NCI-H510A (cell line): ENCODE measurements around the gene PAIP2B.
"Not testable (repeated sequence)": the region's sequence is repeated elsewhere in the genome, so short reads cannot be mapped to it uniquely, and the experiment has no call there.

ENCODE experiments used
- DNase-seq: peaks from one replicate; lab custom pipeline; 2025; lab: John Stamatoyannopoulos, UW

The PAIP2B gene, protein sequence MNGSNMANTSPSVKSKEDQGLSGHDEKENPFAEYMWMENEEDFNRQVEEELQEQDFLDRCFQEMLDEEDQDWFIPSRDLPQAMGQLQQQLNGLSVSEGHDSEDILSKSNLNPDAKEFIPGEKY

DNA sequence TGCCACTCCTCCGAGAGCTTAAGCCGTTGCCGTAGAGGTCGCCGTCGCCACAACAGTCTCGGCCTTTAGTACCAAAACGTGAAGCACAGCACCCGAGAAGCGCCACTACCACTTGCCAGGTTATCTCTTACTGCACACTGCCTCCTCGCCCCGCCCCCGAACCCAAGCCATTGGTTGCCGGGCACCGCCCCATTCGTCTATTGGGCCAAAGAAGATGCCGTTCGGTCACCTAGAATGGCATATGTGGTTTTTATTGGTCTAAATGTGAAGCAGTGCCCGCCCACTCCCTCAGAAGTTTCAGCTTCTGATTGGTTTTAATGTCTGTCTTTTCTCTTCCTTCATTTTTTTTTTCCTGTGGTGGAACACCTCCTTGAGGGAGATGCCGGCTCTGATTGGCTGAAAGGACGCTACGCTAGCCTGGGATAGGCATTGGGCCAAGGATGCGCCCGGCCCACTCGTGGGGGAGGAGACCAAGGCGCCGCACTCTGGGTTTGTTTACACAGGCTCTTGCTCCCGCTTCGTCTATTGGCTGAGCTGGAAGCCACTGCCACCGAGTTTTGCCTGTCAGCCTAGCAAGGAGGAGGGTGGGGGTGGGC, at the start of gene PAIP2B:
Gene PAIP2B, minus strand, starts transcription at position 139 of the 596 bp plus-strand sequence. CDS start 24,514 bp downstream, outside the sequence.
- DNase-seq = peak; percentile 100

DNA sequence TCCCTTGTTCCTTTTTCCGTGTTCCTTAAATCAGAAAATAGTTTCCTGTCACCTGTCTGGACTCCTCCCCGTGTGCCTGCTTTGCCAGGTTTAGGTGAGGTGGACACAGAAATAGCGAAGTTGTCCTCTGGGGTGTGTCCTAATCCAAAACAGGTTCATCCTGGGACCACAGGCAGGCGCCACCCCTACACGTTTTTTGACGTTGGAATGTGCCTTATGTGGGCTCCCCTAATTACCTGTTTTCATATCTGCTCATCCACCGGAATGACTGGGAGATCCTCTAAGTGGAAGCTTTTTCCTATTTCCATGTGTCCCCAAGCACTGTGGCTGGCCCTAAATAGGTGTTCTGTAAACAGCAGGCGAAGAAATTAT, 49.0 kb upstream of the PAIP2B start:
- DNase-seq = no peak

DNA sequence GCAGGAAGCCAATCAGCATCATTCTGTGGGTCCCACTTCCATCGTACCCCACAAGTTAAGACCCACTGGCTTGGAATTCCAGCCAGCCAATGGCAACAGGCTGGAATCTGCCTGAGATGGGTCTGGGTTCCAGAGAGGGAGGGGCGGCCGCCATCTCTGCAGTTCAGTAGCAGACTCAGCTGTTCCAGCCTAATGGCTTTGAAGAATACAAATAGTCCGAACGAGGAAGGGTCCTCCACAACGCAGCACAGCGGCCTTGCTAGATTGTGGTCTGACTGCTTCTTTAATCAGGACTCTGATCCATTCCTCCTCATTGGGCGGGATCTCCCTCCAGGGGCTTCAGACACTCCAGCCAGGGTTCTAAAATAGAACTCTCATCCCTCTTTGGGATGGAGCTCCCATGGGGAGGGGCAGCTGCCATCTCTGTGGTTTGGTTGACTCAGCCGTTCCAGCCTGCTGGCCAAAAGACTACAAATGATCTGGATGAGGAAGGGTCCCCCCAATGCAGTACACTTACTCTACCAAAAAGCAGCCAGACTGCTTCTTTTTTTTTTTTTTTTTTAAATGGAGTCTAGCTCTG, 42.7 kb upstream of the PAIP2B start:
- DNase-seq = no peak

DNA sequence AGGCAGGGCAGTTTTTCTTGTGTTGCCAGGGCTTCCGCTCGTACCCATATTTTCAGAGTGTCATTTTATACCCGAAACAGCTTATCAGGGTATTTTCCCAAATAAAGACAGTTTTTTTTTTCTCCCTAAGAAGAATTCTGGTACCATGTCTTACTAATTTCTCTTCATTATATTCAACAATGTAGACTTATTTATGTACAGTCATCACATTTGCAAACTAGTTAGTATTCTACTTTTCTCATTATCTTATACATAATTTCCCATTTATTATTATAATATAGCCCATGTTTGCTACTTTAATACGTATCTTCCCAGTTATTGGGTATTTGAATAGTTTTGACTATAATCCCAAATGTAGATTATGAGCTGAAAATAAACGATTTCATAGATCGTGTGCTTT, 36.5 kb upstream of the PAIP2B start:
- DNase-seq = no peak

DNA sequence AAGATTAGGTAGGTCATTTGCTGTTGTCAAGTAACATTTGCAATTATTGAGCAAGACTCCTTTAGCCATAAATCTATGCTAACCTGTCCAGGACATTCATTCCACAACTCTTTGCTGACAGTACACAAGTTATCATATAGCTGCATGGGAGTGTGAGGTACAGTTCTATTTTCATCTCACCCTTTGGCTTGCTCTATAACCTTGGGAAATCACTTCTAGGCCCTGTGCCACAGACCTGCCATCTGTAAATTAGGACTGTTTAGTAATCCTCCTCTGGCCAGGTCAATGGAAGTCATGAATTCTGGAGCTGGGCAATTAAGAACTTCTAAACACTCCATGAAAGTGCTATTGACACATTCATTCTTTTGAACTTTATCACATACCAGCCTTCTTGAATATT, 34.6 kb upstream of the PAIP2B start:
- no peak for DNase-seq

DNA sequence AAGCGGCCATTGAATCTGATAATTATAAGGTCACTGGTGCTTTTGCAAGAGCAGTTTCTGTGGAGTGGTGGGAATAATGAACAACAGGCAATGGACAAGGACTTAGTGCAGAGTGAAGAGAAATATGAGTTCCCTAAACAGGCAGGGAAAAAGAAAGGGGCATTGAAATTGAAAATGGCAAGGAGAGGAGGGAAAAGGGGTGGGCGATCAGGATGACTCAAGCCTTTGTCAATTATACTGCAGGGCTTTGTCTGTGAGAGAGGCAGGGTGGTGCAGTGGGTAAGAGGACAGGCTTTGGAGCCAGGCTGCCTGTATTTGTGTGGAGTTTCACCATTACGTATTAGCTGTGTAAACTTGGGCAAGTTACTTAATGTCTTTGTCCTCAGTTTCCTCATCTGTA, 29.5 kb upstream of the PAIP2B start:
- no peak for DNase-seq

DNA sequence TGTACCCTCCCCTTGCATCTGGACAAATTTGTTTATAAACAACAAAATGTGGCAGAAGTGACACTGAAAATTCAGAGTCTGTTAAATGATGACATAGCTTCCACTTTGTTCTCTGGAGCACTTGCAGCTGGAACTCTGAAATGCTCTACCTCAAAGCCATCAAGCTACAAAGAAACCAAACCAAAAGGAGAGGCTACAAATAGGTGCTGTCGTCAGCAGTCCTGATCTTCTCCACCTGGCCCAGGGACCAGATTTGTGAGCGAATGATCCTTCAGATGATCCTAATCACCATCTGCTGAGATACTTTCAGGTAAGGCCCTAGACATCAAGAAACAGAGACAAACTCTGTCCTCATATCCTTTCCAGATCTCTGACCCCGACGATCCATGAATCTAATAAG, 27.9 kb upstream of the PAIP2B start:
- DNase-seq = no peak

DNA sequence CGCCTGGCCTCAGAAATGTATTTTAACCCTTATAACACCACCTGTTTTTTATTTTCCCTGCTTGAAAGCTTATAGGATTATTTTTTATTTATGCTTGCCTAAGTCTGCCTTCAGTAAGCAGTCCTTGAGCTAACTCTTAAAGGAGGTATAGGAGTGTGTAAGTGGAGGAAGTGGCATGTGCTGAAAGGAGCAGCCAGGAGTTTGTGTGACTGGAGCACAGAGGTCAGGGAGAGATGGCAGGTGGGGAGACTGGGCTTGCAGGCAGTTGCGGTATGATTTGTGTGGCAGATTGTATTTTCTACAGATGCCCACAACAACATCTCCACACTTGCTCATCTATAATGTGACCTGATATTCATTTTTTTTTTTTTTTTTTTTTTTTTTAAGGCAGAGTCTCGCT, 27.2 kb upstream of the PAIP2B start:
- DNase-seq = no peak

DNA sequence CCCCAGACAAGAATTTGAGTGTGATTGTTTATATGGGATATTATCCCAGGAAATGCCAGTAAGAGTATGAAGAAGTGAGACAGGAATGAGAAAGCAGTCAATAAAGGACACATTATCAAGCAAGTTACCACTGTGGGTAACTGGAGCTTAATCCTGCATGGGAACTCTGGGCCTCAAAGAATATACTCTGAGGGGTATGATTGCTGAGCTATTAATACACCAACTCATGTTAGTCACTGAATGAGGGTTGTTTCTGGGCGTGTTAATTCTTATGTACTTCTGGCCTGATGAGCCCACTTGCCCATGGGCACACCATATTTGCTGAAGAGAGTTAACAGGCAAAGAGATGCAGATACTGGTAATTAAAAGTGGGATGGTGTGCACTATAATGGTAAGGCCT, 26.6 kb upstream of the PAIP2B start:
- DNase-seq = no peak

DNA sequence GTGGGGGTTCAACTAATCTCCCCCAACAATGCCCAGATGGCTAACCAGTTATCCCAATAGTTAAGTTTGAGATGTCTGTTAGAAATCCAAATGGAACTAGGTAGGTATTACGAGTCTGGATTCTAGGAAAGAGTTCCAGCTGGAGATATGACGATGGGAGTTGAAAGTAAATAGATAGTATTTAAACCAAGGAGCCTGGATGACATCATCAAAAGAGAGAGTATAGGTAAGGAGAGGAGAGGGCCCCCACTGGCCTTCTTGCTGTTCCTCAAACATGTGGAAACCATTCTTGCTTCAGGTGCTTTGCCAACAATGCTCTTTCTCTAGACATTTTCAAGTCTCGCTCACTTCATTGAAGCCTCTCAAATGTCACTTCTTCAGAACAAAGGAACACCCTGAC, 26.0 kb upstream of the PAIP2B start:
- DNase-seq = no peak

DNA sequence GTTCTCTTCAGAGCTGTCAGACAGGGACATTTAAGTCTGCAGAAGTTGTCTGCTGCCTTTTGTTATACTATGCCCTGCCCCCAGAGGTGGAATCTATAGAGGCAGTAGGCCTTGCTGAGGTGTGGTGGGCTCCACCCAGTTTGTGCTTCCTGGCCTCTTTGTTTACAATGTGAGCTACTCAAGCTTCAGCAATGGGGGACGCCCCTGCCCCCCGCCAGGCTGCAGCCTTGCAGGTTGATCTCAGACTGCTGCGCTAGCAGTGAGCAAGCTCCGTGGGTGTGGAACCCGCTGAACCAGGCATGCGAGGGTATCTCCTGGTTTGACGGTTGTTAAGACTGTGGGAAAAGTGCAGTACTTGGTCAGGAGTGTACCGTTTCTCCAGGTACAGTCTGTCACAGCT, 24.0 kb upstream of the PAIP2B start:
- no peak for DNase-seq

DNA sequence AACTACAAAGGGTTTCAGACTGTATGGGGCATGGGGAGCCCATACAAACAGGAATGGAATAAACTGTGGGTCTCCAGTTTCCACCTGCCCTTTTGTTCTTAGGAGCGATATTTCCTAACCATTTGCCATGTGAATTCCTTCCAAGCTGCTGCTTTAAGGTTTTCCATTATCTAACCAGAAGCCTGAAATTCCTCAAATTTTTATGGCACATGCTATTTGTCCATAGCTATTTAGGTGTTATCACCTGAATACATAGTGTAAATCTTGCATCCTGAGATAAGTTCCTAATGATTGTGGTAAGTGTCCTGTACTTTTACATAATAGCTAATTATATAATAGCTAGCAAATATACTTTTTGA, 17.4 kb upstream of the PAIP2B start:
- DNase-seq = no peak

DNA sequence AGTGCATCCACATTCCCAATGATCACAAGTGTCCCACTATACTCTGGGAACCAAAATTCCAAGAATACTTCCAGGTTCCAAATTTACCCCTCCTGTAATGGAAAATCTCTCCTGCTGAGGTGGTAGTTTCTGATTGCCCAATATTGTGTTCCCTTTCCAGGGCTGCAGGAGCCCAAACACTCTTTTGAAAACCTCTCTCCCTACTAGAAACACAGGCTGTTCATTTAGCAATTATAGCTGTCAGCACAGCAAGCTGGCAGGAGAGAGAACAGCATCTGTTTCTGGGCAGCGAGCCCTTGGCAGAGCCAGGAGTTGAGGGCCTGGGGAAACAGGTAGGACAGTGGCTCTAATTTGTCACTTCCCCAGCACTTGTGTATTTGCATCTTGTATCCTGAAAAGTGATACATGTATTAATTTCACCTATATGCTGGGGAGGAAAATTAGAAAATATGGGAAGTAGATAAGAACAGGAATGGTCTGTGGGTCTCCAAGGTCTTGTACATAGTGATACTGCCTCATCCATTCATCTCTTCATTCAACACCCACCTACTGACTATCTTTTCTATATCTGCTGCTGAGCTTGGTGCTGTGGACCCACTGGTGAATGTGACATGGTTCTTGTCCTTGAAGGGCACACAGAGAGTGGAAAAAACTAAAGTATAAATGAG, 16.9 kb upstream of the PAIP2B start:
- no peak for DNase-seq

DNA sequence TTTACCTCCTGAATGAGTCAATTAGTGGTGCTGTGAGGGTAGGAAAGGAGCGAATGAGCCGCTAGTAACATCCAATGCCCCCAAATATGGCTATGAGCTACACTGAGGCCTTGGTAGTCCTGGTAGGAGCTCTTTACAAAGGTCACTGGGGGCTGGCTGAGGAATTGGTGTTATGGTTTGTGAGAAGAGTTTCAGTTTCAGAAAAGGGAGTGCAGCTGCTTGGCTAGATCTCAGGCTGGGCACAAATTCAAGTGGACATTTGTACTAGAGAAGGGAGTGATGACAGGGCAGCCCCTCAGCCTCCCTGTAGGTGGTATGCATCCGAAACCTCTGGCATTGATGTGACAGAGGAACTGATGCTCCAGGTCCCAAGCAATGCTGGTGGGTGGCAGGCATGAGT, 13.9 kb upstream of the PAIP2B start:
- no peak for DNase-seq

DNA sequence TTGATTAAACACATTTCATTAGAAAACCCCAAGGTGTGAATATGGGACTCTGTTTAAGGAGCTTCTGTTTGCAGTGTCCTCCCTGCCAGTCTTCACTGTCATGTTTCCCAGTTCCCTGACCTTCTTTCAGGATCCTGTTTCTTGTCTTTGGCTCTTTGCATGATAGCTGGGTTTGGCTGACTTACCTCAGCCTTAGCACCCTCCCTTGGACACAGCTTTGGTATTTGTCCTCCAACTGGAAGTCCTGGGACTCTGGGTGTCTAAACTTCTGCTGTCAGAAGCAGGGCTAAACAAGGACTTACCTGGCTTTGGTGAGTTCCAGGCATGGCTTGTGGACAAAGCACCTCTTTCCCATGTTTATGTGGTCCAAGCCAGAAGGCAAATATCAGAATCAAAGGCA, 11.2 kb upstream of the PAIP2B start:
- no peak for DNase-seq

DNA sequence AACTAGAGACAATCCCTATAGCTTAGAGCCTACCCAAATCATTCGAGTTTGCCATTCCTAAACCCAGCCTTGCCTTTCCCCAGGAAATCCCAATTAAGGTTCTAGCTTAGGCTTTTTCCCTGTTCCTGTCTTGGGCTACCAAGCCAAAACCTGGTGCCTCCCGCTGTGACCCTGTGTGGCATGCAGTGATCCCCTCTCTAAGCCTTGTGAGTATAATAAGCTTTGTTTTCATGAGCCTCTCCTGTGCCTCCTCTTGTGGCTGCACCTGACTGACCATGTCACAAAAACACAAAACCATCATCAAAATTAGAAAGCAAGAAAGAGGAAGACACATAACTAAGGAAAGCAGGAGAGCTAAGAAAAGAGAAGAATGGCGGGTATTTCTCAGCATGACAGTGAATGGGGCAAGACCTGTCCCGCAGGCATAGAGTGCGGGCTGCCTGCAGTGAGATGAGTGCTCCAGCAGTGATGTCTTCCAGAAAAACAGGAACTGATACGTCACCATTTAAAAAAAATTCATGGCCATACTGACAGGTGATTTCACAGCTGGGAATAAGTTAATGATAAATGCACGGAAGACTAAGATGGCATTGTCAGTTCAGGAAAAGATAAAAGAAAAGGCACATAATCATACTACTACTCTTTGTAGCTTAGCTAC, 9.2 kb upstream of the PAIP2B start:
- no peak for DNase-seq

DNA sequence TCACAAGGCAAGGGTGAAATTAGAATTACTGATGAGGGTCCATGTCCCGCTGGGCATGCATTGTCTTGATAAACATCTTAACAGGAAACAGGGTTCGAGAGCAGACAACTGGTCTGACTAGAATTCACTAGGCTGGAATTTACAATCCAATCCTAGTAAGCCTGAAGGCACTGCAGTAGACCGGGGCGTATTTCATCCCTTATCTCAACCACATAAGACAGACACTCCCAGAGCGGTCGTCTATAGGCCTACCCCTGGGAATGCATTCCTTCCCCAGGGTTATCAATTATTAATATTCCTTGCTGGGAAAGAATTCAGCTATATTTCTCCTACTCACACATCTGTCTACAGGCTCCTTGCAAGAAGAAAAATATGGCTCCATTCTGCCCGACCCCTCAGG, 6.2 kb upstream of the PAIP2B start:
- not testable (repeated sequence) for DNase-seq

DNA sequence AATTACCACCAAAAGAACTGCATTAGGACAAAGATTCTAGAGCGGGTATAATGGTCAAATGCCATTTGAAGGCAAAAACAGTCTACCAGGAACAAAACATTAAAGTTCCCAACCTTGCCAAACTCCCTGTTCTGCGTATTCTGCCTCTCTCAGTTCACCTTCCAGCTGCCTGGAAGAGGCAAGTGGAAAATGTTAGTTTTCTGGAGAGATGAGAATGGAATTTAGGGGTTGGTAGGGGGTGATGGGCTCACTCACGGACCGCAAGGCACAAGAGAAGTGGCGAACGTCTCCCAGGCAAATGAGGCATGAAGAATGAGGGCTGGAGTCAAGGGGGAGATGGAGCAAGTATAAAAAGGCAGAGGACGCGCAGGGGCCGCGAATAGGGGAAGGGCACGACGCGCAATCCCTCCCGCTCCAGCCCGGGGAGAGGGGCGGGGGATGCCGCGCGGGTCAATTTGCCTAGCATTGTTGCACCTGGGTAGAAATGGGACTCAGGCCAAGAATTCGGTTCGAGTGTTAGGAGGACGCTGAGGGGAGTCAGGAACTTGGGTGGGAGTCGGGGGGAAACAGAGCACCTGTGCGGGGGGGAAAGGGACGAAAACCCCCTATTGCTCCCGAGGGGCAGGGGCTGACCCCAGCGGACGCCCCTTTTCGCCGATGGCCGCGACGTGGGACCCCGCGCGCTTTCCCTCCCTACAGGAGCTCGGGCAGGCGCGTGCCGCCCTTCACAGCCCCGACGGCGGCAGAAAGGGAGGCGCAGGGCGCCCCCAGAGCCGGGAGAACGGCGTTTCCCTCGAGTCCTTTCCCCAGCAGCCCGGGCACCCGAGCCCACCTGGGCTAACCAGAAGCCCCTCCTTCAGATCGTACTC, 573 bp downstream of the PAIP2B start:
- peak; percentile 52 for DNase-seq

DNA sequence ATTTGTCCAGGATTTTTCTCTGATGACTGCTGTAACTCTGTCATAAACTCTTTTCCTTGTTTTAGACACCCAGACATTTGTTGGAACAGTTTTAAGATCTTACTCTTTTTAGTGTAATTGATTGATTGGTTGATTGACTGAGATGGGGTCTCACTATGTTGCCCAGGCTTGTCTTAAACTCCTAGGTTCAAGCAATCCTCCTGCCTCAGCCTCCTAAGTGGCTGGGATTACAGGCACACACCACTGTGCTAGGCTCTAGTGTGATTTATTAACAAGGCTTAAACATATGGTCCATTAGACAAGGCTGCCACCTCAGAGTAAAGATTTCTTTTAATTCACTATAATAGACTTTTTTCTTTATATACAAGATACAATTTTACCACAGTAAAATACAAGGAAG, 2.0 kb downstream of the PAIP2B start:
- DNase-seq = no peak

DNA sequence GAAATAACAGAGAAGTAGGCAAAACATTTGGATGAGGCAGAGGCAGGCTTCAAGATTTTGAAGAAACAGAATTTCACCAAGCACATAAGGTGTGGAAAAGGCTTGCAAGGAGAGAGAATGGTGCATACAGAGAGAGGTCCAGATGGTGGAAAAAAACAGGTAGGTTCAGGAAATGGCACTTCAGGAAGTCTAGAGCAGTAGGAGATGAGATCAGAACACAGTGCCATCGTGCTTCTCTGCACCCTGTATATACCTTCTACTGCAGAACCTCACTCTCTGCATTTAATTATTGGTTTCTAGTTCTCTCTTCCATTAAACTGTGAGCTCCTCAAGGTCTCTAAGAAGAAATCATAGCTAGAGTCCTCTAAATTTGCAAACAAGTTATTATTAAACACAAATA, 2.4 kb downstream of the PAIP2B start:
- peak; percentile 10 for DNase-seq

DNA sequence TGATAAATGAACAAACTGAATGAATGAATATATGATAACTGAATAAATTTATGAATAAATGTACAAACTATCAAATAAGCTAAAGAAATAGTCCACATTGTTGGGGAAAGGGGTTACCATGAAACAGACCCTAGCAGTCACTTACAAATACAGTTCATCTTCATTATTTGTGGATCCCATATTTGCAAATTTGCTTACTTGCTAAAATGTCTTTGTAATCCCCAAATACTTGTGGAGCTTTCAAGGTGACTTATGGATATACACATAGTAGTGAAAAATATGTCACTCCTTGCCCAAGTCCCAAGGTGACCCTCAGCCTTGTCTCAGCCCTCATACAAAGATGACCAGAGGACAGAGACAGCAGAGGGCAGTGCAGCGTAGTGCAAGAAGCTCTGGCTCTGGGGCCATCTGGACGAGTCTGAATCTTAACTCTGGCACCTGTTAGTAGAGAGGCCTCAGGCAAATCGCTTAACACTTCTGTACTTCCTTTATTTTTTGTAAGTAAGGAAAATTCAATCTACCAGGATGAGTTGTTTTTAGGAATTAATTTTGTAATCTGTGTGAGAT, 3.1 kb downstream of the PAIP2B start:
- peak; percentile 26 for DNase-seq

DNA sequence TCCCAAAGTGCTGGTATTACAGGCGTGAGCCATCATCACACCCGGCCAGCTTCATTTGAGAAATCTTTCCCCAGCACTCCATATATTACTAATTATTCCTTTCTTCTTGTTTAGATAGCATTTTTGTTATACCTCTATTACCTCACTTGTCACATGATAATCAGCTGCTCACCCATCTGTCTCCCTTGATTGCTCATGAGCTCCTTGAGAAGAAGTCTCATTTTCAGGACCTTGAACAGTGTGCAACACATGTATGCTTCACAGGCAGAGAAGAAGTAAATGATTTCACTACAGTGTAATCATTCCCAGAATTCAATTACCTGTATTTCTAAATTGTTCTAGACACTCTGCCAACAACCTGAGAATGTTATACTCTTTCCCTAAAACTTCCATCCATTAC, 6.2 kb downstream of the PAIP2B start:
- no peak for DNase-seq
